ENCODE results near the gene DRAM1. TPM values are rescaled to one million over a fixed set of nuclear protein-coding genes. Genes with fewer than 3 reads are reported as not detected.
A peak's percentile ranks its signal among the peaks of the same experiment; 100 is the strongest.

DRAM1 gene
- total and polyA plus RNA-seq, 10 of the 15 experiments (the other 5 are each of a cell fraction or from before 2014, with no cell fraction given), result 22.4 to 91.5 (median 41.4) TPM

GRCh38 chr12:101939306-101939705 lies 61.9 kb downstream of the DRAM1 start:
- no peak for ATAC-seq
- intact Hi-C loops (cut with micrococcal nuclease; ENCODE audit: unreplicated experiment), result loop anchor here (2.0 to 5.0 kb wide), 5 partner anchors 73 to 833 kb away; partner anchors contain the start of gene WASHC3
- no peaks in the 10 kb centered on the region for H4K20me1 ChIP-seq (ENCODE audit: control insufficient read depth, insufficient read depth)
- no TSS peak for BruUV-seq (replicated peaks)
- peak overlapping the region; percentile 40; the same call in 1 of the 2 replicates for H3K9ac ChIP-seq (ENCODE audit: control insufficient read depth, insufficient read depth, low read length)
- CTCF ChIA-PET, result interaction anchor here (0.9 to 7.9 kb wide), 19 partner anchors 20 to 872 kb away, joined by 3 to 72 read pairs (median 4); partner anchors contain the start of gene WASHC3
- H3K27me3 ChIP-seq (replicated peaks in 1 of 2; ENCODE audit: control insufficient read depth in 2 of 2, insufficient read depth in 2 of 2, low read length in 1 of 2), result no peaks in the 10 kb centered on the region
- H3K4me3 ChIP-seq, result no peak overlapping the region
- no peaks in the 10 kb centered on the region; the same call in 2 of the 3 replicates for H3K9me3 ChIP-seq (replicated peaks; ENCODE audit: control insufficient read depth, insufficient read depth, low read length)
- in situ Hi-C loops (cut with MboI), result loop anchor here (10.0 to 25.0 kb wide), 3 partner anchors 795 to 1598 kb away; no protein-coding TSS in a partner anchor
- POLR2A ChIA-PET, result interaction anchor here (0.6 kb wide), 1 partner anchor 566 kb away, joined by 4 read pairs; no protein-coding TSS in a partner anchor
- DNase-seq (ENCODE audit: low read depth, low spot score), result no peak
- no peak for FAIRE-seq
- peaks cover 81% of the 10 kb centered on the region for H3K79me2 ChIP-seq (ENCODE audit: control insufficient read depth, insufficient read depth, low read length)
- peak overlapping the region; percentile 39 for H3K27ac ChIP-seq (ENCODE audit: control insufficient read depth, insufficient read depth)
- no peak overlapping the region; the same call in 1 of the 2 replicates for H2AFZ ChIP-seq (ENCODE audit: control insufficient read depth, low read depth, low read length)
- TF ChIP-seq HDAC2 (IDR thresholded peaks at IDR 0.05), result no peak
- no peak for TF ChIP-seq RAD51 (IDR thresholded peaks at IDR 0.05)
- TF ChIP-seq ESRRA (IDR thresholded peaks at IDR 0.05; ENCODE audit: low read length), result no peak
- TF ChIP-seq POLR2AphosphoS2 (IDR thresholded peaks at IDR 0.05; ENCODE audit: low read depth, low read length), result no peak
- TF ChIP-seq YY1 (IDR thresholded peaks at IDR 0.05; ENCODE audit: low read depth, low read length), result no peak
- TF ChIP-seq RUNX3 (IDR thresholded peaks at IDR 0.05; ENCODE audit: low read length), result no peak
- TF ChIP-seq SKIL (IDR thresholded peaks at IDR 0.05; ENCODE audit: low read depth, poor library complexity, severe bottlenecking), result no peak
- no peak for TF ChIP-seq CBFB (IDR thresholded peaks at IDR 0.05; ENCODE audit: low read depth)
- no peak for TF ChIP-seq RBBP5 (conservative IDR thresholded peaks at IDR 0.05)
- TF ChIP-seq NFYB (IDR thresholded peaks at IDR 0.05; ENCODE audit: insufficient read depth, low read depth, low read length), result no peak
- no peak for TF ChIP-seq POU2F2 (IDR thresholded peaks at IDR 0.05; ENCODE audit: borderline replicate concordance, low read depth, low read length)
- peaks cover 75% of the 10 kb centered on the region for H3K4me1 ChIP-seq (ENCODE audit: control insufficient read depth, insufficient read depth, low read length)
- SMC1A ChIA-PET (ENCODE audit: uncharacterized antibody, unreplicated experiment), result interaction anchor here (0.9 to 10.7 kb wide), 16 partner anchors 11 to 1610 kb away, joined by 3 to 98 read pairs (median 6); no protein-coding TSS in a partner anchor
- peak overlapping the region; percentile 30; the same call in 1 of the 2 replicates for H3K4me2 ChIP-seq (ENCODE audit: control insufficient read depth, insufficient read depth)
- peaks cover 2 to 25% of the 10 kb centered on the region in 2 experiments for H3K36me3 ChIP-seq (ENCODE audit: control insufficient read depth in 2 of 2, insufficient read depth in 2 of 2, low read length in 1 of 2)
- RAD21 ChIA-PET (ENCODE audit: unreplicated experiment), result interaction anchor here (1.0 to 7.0 kb wide), 13 partner anchors 8 to 939 kb away, joined by 3 to 36 read pairs (median 4); partner anchors contain the start of gene WASHC3
- WGBS (ENCODE audit: insufficient coverage, insufficient replicate concordance, low lambda C conversion rate, missing lambda C conversion rate), result 69% methylated on average over 3 of the region's 3 CpGs
